ENCODE results near the gene ZNF3. TPM values are rescaled to one million over a fixed set of nuclear protein-coding genes. Genes with fewer than 3 reads are reported as not detected.

Gene ZNF3
- polyA plus RNA-seq, 2 of the 4 experiments (the other 2 are of a cell fraction) = 22.5 to 30.2 TPM

GRCh38 chr7:100100420-100101015 is 19.0 kb upstream of the ZNF3 start (continued):
- TF ChIP-seq HMGXB4 (CRISPR knock-in tag; IDR thresholded peaks at IDR 0.05; ENCODE audit: borderline replicate concordance) = no peak
- peak; percentile 67; the same call in 1 of the 2 replicates for TF ChIP-seq FOXS1 (CRISPR knock-in tag; IDR thresholded peaks at IDR 0.05)
- TF ChIP-seq JUN (IDR thresholded peaks at IDR 0.05) = peak; percentile 87 to 91
- peak; percentile 34 for TF ChIP-seq POLR2A (IDR thresholded peaks at IDR 0.05; ENCODE audit: low read length)

- 86% methylated on average over 12 of the region's 12 CpGs for WGBS (ENCODE audit: missing lambda C conversion rate)
- DNase-seq (ENCODE audit: low read depth in 1 of 2, low spot score in 1 of 2) (no peak), FAIRE-seq (no peak), ATAC-seq (no peak)
- H3K4me2 ChIP-seq = peak overlapping the region; percentile 85
- no peaks in the 10 kb centered on the region for H3K9me3 ChIP-seq
- peak overlapping the region; percentile 94 to 100; a peak in 5 of 6 replicates for H3K27ac ChIP-seq
- peaks cover 18% of the 10 kb centered on the region for H3K4me1 ChIP-seq
- ChIA-PET CTCF (interaction anchor here (0.6 to 3.9 kb wide), 3 partner anchors 24 to 47 kb away, joined by 3 to 33 read pairs (median 4); no protein-coding TSS in a partner anchor), POLR2A (no interaction called here)
- H3K4me3 ChIP-seq = peak overlapping the region; percentile 98
- TF ChIP-seq MAX (IDR thresholded peaks at IDR 0.05) (no peak), ZNF302 (CRISPR knock-in tag; IDR thresholded peaks at IDR 0.05) (no peak), CEBPB (IDR thresholded peaks at IDR 0.05) (no peak), POLR2AphosphoS2 (conservative IDR thresholded peaks at IDR 0.05; ENCODE audit: low read length) (no peak), ATOH8 (CRISPR knock-in tag; IDR thresholded peaks at IDR 0.05; ENCODE audit: low read depth) (no peak), RCOR1 (IDR thresholded peaks at IDR 0.05; ENCODE audit: low read depth, low read length) (no peak), SREBF2 (IDR thresholded peaks at IDR 0.05) (no peak), JUN (IDR thresholded peaks at IDR 0.05) (no peak)
Observed at GRCh38 chr7:100099452-100099851, 17.9 kb upstream of the ZNF3 start.

- no peak for ATAC-seq
- peak overlapping the region; percentile 85 for H3K4me2 ChIP-seq
- WGBS (ENCODE audit: missing lambda C conversion rate) = 92% methylated on average over 10 of the region's 10 CpGs
- ChIA-PET POLR2A (no interaction called here), CTCF (interaction anchor here (3.9 kb wide), 1 partner anchor 32 kb away, joined by 33 read pairs; no protein-coding TSS in a partner anchor)
- H3K9me3 ChIP-seq = no peaks in the 10 kb centered on the region
- H3K4me3 ChIP-seq = no peak overlapping the region
- TF ChIP-seq FOSL2 (IDR thresholded peaks at IDR 0.05) = no peak
- TF ChIP-seq FOSL2 (CRISPR knock-in tag; IDR thresholded peaks at IDR 0.05) = no peak
- TF ChIP-seq POLR2AphosphoS2 (conservative IDR thresholded peaks at IDR 0.05; ENCODE audit: low read length) = 0 out of 2 replicates have a peak, but pooled peaks have one; percentile 31
- TF ChIP-seq NR3C1 (IDR thresholded peaks at IDR 0.05) = no peak
- peaks cover 18% of the 10 kb centered on the region for H3K4me1 ChIP-seq
- H3K27ac ChIP-seq = no peak overlapping the region
- no peak for FAIRE-seq
- no peak for DNase-seq (ENCODE audit: low read depth in 1 of 2, low spot score in 1 of 2)
Observed at GRCh38 chr7:100098913-100099312, 17.4 kb upstream of the ZNF3 start.

- Histone ChIP-seq H3K4me1 (peaks cover 10% of the 10 kb centered on the region; the same call in 2 of the 3 replicates), H3K9me3 (no peaks in the 10 kb centered on the region), H3K4me2 (no peak overlapping the region), H3K4me3 (no peak overlapping the region), H3K27ac (no peak overlapping the region)
- WGBS (ENCODE audit: missing lambda C conversion rate) = 95% methylated on average over 17 of the region's 17 CpGs
- no peak for TF ChIP-seq ZNF302 (CRISPR knock-in tag; IDR thresholded peaks at IDR 0.05)
- no peak for TF ChIP-seq MAFK (IDR thresholded peaks at IDR 0.05; ENCODE audit: partially characterized antibody)
- TF ChIP-seq RCOR1 (IDR thresholded peaks at IDR 0.05; ENCODE audit: low read depth, low read length) = no peak
- no peak for TF ChIP-seq CHD2 (IDR thresholded peaks at IDR 0.05; ENCODE audit: low read length, partially characterized antibody)
- no peak for TF ChIP-seq EHMT2 (IDR thresholded peaks at IDR 0.05; ENCODE audit: low read depth)
- TF ChIP-seq FOSL2 (IDR thresholded peaks at IDR 0.05) = no peak
- TF ChIP-seq FOSL2 (CRISPR knock-in tag; IDR thresholded peaks at IDR 0.05) = no peak
- TF ChIP-seq ZFP36 (IDR thresholded peaks at IDR 0.05; ENCODE audit: borderline replicate concordance, partially characterized antibody) = no peak
- TF ChIP-seq CBX2 (IDR thresholded peaks at IDR 0.05; ENCODE audit: borderline replicate concordance, low read depth) = no peak
- TF ChIP-seq HOXB5 (CRISPR knock-in tag; IDR thresholded peaks at IDR 0.05) = no peak
- TF ChIP-seq POLR2A (IDR thresholded peaks at IDR 0.05; ENCODE audit: low read length) = no peak
- TF ChIP-seq ATOH8 (CRISPR knock-in tag; IDR thresholded peaks at IDR 0.05; ENCODE audit: low read depth) = no peak
- no peak for TF ChIP-seq NFE2L2 (conservative IDR thresholded peaks at IDR 0.05; ENCODE audit: low read length)
- no peak for TF ChIP-seq TFCP2L1 (CRISPR knock-in tag; IDR thresholded peaks at IDR 0.05)
- TF ChIP-seq RNF2 (IDR thresholded peaks at IDR 0.05; ENCODE audit: borderline replicate concordance, low read depth) = no peak
- no peak for TF ChIP-seq GATA3 (IDR thresholded peaks at IDR 0.05; ENCODE audit: borderline replicate concordance)
- TF ChIP-seq RARB (CRISPR knock-in tag; IDR thresholded peaks at IDR 0.05) = no peak
- TF ChIP-seq FOXS1 (CRISPR knock-in tag; IDR thresholded peaks at IDR 0.05) = no peak
- POLR2A ChIA-PET = interaction anchor here (0.7 kb wide), 1 partner anchor 37 kb away, joined by 3 read pairs; no protein-coding TSS in a partner anchor
- CTCF ChIA-PET = interaction anchor here (1.7 kb wide), 1 partner anchor 13 kb away, joined by 6 read pairs; no protein-coding TSS in a partner anchor
- DNase-seq (ENCODE audit: low read depth in 1 of 2, low spot score in 1 of 2) (no peak), FAIRE-seq (no peak), ATAC-seq (no peak)
Observed at GRCh38 chr7:100095704-100096103, 14.2 kb upstream of the ZNF3 start.

Data from A549 (cell line).